Measurements from ENCODE around the gene KCTD17.

Gene KCTD17

GRCh38 chr22:37020192-37020479 lies 31.4 kb upstream of the KCTD17 start:
- no peak for DNase-seq (ENCODE audit: low read depth in 4 of 4, low spot score in 1 of 4)

- no peak for DNase-seq (ENCODE audit: low read depth in 4 of 4, low spot score in 1 of 4)
Measured at GRCh38 chr22:37021041-37021440, 30.5 kb upstream of the KCTD17 start.

DNA sequence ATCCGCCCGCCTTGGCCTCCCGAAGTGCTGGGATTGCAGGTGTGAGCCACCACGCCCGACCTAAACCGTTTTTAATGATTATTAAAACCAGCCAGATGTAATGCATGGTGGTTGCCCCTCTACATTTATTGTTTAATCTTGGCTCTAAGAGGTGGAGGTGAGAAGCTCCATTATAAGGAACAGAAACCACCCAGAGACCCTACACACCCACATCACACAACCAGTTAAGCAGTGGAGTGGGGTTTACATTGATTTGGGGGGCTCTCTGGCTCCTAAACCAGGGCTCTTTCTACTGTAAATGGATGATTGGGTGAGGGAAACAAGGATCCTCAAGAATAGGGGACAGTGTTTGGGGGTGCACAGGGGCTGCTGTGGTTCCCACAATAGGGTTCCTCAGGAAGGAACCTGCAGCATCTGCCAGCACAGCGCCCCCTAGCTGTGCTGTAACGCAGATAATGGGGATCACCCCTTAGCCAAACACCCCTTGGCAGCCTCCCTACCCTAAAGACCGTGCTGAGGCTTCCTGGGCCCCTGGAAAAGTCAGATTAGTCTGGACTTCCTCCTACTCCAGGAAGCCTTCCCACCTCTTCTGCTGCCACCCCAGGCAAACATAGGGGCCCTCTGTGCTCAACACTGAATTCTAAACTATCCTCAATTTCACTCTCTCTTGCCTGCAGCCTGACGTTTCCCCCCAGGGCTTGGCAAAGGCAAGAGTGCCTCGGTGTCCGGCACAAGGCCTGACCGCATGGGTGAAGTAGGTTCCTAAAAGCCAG lies 29.6 kb upstream of the KCTD17 start:
- peak in 2 of 4 experiments; percentile 40 for DNase-seq (ENCODE audit: low read depth in 4 of 4, low spot score in 1 of 4)

DNA sequence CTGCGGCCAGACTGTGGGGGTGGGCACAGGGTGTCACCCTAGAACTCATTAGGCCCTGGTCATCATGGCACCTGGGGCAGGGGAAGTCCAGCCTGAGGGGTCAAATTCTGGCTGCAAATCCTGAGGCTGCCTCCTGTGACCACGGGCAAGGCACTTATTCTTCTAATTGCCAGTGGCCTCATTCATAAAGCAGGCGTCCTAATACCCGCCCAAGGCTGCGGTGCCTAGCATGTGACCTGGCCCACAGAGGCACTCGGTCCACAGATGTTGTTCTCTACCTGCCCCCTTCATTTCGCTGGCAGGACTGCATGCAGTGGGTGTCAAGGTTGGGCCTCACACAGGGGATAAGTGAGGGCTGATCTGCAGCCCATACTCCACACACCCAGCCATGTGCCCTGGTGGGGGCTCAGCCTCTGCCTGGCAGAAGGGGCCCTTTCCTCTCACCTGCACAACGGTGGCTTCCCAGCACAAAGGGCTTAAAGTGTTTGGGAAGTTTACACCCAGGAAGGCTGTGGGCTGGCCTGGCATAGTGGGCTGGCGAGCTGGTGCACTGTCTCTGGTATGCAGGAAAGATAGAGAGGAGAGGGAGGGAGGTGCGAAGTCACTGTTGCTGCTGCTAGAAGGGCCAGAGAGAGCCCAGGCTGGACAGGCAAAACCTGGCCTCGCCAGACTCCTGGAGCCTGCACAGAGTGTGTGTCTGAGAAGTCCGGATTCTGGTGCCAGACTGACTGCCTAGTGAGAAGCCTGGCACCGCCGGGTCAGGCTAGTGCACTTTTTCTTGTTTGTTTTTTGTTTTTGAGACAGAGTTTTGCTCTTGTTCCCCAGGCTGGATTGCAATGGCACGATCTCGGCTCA lies 28.8 kb upstream of the KCTD17 start:
- DNase-seq (ENCODE audit: low read depth in 4 of 4, low spot score in 1 of 4): no peak

DNA sequence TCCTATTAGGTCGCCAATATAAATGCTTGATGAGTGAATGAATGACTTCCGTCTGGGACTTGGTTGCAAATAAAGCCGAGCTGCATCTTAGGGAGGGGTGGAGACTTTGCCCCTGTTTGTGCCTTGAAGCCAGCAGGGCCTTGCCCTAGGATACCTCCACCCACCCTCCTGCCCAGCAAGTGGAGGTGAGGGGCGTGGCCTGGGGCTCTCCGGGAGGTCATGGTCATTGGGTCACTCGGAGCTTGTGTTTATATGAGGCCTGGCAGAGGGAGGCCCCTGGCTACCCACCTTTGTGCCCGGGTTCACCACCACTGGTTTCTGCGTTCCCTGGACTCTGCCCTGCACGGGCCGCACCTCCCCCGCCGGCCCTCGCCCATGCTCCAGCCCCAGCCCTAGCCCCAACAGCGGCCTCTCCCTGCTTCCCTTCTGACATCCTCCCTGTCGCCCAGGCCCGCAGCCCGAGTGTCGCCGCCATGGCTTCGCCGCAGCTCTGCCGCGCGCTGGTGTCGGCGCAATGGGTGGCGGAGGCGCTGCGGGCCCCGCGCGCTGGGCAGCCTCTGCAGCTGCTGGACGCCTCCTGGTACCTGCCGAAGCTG lies 27.7 kb upstream of the KCTD17 start:
- DNase-seq (ENCODE audit: low read depth in 4 of 4, low spot score in 1 of 4): no peak

DNA sequence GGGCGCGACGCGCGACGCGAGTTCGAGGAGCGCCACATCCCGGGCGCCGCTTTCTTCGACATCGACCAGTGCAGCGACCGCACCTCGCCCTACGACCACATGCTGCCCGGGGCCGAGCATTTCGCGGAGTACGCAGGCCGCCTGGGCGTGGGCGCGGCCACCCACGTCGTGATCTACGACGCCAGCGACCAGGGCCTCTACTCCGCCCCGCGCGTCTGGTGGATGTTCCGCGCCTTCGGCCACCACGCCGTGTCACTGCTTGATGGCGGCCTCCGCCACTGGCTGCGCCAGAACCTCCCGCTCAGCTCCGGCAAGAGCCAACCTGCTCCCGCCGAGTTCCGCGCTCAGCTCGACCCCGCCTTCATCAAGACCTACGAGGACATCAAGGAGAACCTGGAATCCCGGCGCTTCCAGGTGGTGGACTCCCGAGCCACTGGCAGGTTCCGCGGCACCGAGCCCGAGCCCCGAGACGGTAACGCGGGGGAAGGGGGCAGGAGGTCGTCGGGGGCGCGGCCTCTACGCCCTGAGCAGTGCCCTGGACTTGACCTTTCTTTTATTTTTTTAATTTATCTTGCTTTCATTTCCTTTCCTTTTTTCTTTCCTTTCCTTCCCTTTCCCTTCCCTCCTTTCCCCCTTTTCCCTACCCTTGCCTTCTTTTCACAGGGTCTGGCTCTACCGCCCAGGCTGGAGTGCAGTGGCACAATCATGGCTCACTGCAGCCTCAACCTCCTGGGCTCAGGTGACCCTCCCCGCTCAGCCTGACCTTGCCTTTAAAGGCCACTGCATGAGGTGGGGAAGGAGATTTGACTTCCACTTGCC lies 27.0 kb upstream of the KCTD17 start:
- no peak for DNase-seq (ENCODE audit: low read depth in 4 of 4, low spot score in 1 of 4)

- DNase-seq (ENCODE audit: low read depth in 4 of 4, low spot score in 1 of 4): no peak
Measured at GRCh38 chr22:37025500-37026070, 26.0 kb upstream of the KCTD17 start.

- no peak for DNase-seq (ENCODE audit: low read depth in 4 of 4, low spot score in 1 of 4)
Measured at GRCh38 chr22:37026325-37026724, 25.2 kb upstream of the KCTD17 start.

GRCh38 chr22:37027556-37027955 lies 24.0 kb upstream of the KCTD17 start:
- no peak for DNase-seq (ENCODE audit: low read depth in 4 of 4, low spot score in 1 of 4)

GRCh38 chr22:37028692-37029674 lies 22.6 kb upstream of the KCTD17 start:
- DNase-seq (ENCODE audit: low read depth in 4 of 4, low spot score in 1 of 4): no peak

DNA sequence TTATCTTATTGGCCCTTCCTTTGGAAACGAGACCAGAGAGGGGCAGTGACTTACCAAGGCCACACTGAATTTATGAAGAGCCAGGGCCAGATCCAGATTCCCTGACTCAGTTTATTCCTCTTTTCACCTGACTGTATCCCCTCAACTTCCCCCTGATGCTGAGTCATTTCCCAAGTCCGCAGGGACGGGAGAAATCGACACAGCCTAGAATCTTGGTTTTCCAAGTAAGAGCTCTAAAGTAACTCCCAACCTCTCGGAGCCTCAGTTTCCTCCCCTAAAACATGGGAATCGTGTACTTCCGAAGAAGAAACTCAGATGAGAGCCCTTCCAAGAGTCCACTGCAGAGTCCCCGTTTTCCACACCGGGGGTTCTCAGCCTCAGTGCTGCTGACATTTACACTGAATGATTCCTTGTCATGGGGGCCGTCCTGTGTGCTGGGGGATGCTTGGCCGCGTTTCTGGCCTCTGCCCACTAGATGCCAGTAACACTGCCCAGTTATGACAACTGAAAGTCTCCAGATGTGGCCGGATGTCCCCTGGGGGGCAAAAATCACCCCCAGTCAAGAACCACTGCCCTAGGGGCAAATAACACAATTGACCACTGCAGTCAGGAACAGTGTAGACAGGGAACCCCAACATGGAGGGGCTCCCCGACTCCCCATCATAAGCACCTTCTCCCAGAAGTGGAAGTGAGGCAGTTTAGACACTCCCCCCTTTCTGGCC lies 20.8 kb upstream of the KCTD17 start:
- no peak for DNase-seq (ENCODE audit: low read depth in 4 of 4, low spot score in 1 of 4)

DNA sequence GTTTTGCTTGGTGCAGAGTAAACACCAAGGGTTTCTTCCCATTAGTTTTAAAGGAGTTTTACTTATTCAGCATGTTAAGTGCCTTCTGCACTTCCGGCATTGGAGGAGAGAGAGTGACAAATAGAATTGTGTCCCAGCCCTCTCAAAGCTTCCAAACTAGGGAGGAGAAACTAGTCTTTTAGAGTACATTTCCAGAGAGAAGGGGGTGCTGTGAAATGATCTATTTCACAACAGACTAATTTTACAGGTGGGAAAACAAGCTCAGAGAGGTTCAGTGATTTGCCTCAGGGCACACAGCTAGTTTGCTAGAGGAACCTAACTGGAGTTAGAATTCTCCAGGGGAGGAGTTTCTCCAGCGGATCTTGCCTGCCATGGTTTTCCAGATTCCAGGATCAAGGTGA lies 19.4 kb upstream of the KCTD17 start:
- no peak for DNase-seq (ENCODE audit: low read depth in 4 of 4, low spot score in 1 of 4)

- DNase-seq (ENCODE audit: low read depth in 4 of 4, low spot score in 1 of 4): no peak
Measured at GRCh38 chr22:37032535-37033460, 18.7 kb upstream of the KCTD17 start.

GRCh38 chr22:37033605-37034430 lies 17.7 kb upstream of the KCTD17 start:
- DNase-seq (ENCODE audit: low read depth in 4 of 4, low spot score in 1 of 4): no peak

DNA sequence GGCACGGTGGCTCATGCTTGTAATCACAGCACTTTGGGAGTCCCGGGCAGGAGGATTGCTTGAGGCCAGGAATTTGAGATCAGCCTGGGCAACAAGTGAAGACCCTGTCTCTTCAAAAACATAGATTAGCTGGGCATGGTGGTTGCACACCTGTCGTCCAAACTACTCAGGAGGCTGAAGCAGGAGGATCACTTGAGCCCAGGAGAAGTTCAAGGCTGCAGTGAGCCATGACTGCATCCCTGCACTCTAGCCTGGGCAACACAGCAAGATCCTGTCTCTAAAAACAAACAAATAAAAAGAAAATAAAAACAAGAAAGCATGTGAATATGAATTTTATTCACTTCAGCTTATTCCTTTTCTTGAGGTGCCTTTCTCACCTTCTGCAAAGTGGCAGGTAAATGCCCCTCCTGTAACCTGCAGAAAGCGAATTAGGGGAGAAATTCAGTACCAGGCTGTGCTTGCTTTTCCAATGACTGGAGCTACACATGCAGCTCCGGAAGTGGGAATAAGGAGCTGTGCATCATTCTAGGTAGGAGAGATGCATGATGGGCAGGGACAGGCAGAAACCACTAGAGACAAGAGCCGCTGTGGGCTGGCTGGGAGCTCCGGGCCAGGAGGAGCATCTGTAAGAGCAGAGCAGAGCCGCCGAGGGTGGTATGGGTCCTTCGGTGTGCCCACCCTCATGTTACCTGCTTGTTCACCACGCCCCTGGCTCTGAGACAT lies 14.7 kb upstream of the KCTD17 start:
- DNase-seq (ENCODE audit: low read depth in 4 of 4, low spot score in 1 of 4): no peak

- DNase-seq (ENCODE audit: low read depth in 4 of 4, low spot score in 1 of 4): no peak
Measured at GRCh38 chr22:37037669-37038068, 13.9 kb upstream of the KCTD17 start.

- DNase-seq (ENCODE audit: low read depth in 4 of 4, low spot score in 1 of 4): no peak
Measured at GRCh38 chr22:37039466-37039865, 12.1 kb upstream of the KCTD17 start.

Measured in stimulated activated CD4-positive, alpha-beta T cell treated with anti-CD3 and anti-CD28 coated beads, Interleukin-1b, Interleukin-23, amount 100 ng/mL, for 24 hours (primary cell).